Measurements from ENCODE around the gene MRPS7. TPM values are rescaled to one million over a fixed set of nuclear protein-coding genes. Genes with fewer than 3 reads are reported as not detected.

MRPS7 gene
- total and polyA plus RNA-seq, 2 of the 8 experiments (the other 6 are each of a cell fraction or from before 2014, with no cell fraction given) = 63.4 to 79.4 TPM

GRCh38 chr17:75231741-75232464 lies 29.8 kb upstream of the MRPS7 start:
- no peak overlapping the region for H3K14ac ChIP-seq (ENCODE audit: insufficient read length)
- no peak overlapping the region for H4K5ac ChIP-seq (ENCODE audit: insufficient read length, low read depth, low read length)
- DNase-seq (ENCODE audit: low read depth in 1 of 2, low spot score in 2 of 2) (no peak), FAIRE-seq (no peak)
- no peak overlapping the region for H3K23ac ChIP-seq (ENCODE audit: insufficient read length)
- no peaks in the 10 kb centered on the region for H3K79me1 ChIP-seq (ENCODE audit: low read depth, low read length)
- POLR2A ChIA-PET (ENCODE audit: partially characterized antibody) = interaction anchor here (1.0 to 2.5 kb wide), 7 partner anchors 9 to 39 kb away, joined by 3 to 8 read pairs (median 5); partner anchors contain the start of genes GGA3 and MIF4GD
- no peak overlapping the region for H2AK5ac ChIP-seq (ENCODE audit: low read depth, low read length)
- H4K8ac ChIP-seq (ENCODE audit: extremely low read depth, insufficient read depth, low read length) = no peak overlapping the region
- H2BK15ac ChIP-seq (ENCODE audit: low read length) = no peak overlapping the region
- CTCF ChIA-PET (ENCODE audit: partially characterized antibody) = interaction anchor here (0.7 to 6.9 kb wide), 5 partner anchors 8 to 313 kb away, joined by 3 to 84 read pairs (median 4); no protein-coding TSS in a partner anchor
- no peak overlapping the region for H3K56ac ChIP-seq (replicated peaks; ENCODE audit: insufficient read length, low read depth, low read length)
- no peak overlapping the region for H2BK12ac ChIP-seq (ENCODE audit: low read depth, low read length)
- no peaks in the 10 kb centered on the region for H3K23me2 ChIP-seq (ENCODE audit: low read depth, low read length)
- no peaks in the 10 kb centered on the region for H3K79me2 ChIP-seq (ENCODE audit: control insufficient read depth in 1 of 2, insufficient read depth in 2 of 2, low read length in 2 of 2)
- peaks cover 0 to 7% of the 10 kb centered on the region in 2 experiments for H4K20me1 ChIP-seq (replicated peaks in 1 of 2; ENCODE audit: control insufficient read depth in 1 of 2, insufficient read depth in 2 of 2, low read length in 2 of 2)
- H3K27ac ChIP-seq (ENCODE audit: low read depth, low read length) = no peak overlapping the region
- no peak overlapping the region for H3K4ac ChIP-seq (replicated peaks; ENCODE audit: insufficient read length, low read depth, low read length)
- H2BK20ac ChIP-seq (ENCODE audit: low read length) = no peak overlapping the region
- no peak overlapping the region for H3K4me2 ChIP-seq (ENCODE audit: insufficient read depth in 1 of 2, low read depth in 2 of 2, low read length in 2 of 2)
- H3K4me3 ChIP-seq (ENCODE audit: extremely low read depth in 1 of 4, insufficient read depth in 2 of 4, low read depth in 3 of 4, low read length in 4 of 4) = no peak overlapping the region
- H3K4me1 ChIP-seq (replicated peaks in 1 of 4; ENCODE audit: control insufficient read depth in 3 of 4, insufficient read depth in 4 of 4, low read length in 3 of 4) = no peaks in the 10 kb centered on the region
- WGBS, 2 experiments (ENCODE audit: extremely low coverage in 1 of 2, insufficient coverage in 1 of 2, insufficient read length in 1 of 2, insufficient replicate concordance in 2 of 2, low coverage in 1 of 2, low lambda C conversion rate in 2 of 2, missing lambda C conversion rate in 1 of 2) = 92% methylated on average over 18 of the region's 18 CpGs; no CpG with 5 or more reads in 1 of the 2 experiments
- H2BK5ac ChIP-seq (ENCODE audit: low read depth, low read length) = no peak overlapping the region
- H2BK120ac ChIP-seq (replicated peaks; ENCODE audit: low read depth, low read length) = no peak overlapping the region
- H3K9ac ChIP-seq (replicated peaks in 1 of 4; ENCODE audit: extremely low read depth in 1 of 4, low read depth in 3 of 4, low read length in 3 of 4) = no peak overlapping the region
- H2AFZ ChIP-seq (ENCODE audit: low read length) = no peak overlapping the region
- H3K36me3 ChIP-seq (ENCODE audit: control insufficient read depth in 2 of 4, insufficient read depth in 4 of 4, low read length in 3 of 4) = peaks cover 23 to 76% (median 64%) of the 10 kb centered on the region in 4 experiments
- no peak overlapping the region for H4K91ac ChIP-seq (replicated peaks; ENCODE audit: insufficient read length, low read length)
- no peaks in the 10 kb centered on the region for H3K9me3 ChIP-seq (ENCODE audit: insufficient read depth in 2 of 2, low read depth in 1 of 2, low read length in 1 of 2)
- no peaks in the 10 kb centered on the region for H3K27me3 ChIP-seq (replicated peaks in 1 of 4; ENCODE audit: control insufficient read depth in 3 of 4, extremely low read depth in 1 of 4, insufficient read depth in 3 of 4, low read length in 3 of 4)
- H3K18ac ChIP-seq (ENCODE audit: extremely low read depth, low read length) = no peak overlapping the region
- TF ChIP-seq POU5F1 (IDR thresholded peaks at IDR 0.05; ENCODE audit: low read depth, low read length) (no peak), RAD21 (IDR thresholded peaks at IDR 0.05 in 1 of 2, conservative IDR thresholded peaks at IDR 0.05 in 1 of 2; ENCODE audit: low read depth in 2 of 2, low read length in 2 of 2) (no peak)
